DMS153 treated with DMSO at 0.1 percent for 48 hours (cell line): ENCODE results near the gene TRIM46.
"Not testable (repeated sequence)": the region's sequence is repeated elsewhere in the genome, so short reads cannot be mapped to it uniquely, and the experiment has no call there.

Experiments
- DNase-seq: peaks from one replicate; lab custom pipeline; 2025; ENCODE audit not compliant: unreplicated experiment; lab: John Stamatoyannopoulos, UW

TRIM46 gene

GRCh38 chr1:155186067-155186793 is 12.6 kb downstream of the TRIM46 start:
- peak; percentile 38 for DNase-seq

- DNase-seq, result no peak
Observed at GRCh38 chr1:155186794-155187455, 13.3 kb downstream of the TRIM46 start.

GRCh38 chr1:155187456-155187891 is 13.8 kb downstream of the TRIM46 start:
- no peak for DNase-seq

GRCh38 chr1:155188268-155188667 is 14.6 kb downstream of the TRIM46 start:
- DNase-seq, result no peak

GRCh38 chr1:155189926-155190325 is 16.3 kb downstream of the TRIM46 start:
- not testable (repeated sequence) for DNase-seq

GRCh38 chr1:155191904-155192303 is 18.3 kb downstream of the TRIM46 start:
- DNase-seq, result no peak

- DNase-seq, result peak; percentile 70
Observed at GRCh38 chr1:155192346-155193274, 19.0 kb downstream of the TRIM46 start.

- DNase-seq, result peak; percentile 85
Observed at GRCh38 chr1:155193275-155193990, 19.8 kb downstream of the TRIM46 start.

- not testable (repeated sequence) for DNase-seq
Observed at GRCh38 chr1:155193991-155194240, 20.3 kb downstream of the TRIM46 start.

- DNase-seq, result no peak
Observed at GRCh38 chr1:155195201-155196102, 21.8 kb downstream of the TRIM46 start.

GRCh38 chr1:155196103-155196892 is 22.6 kb downstream of the TRIM46 start:
- no peak for DNase-seq

- no peak for DNase-seq
Observed at GRCh38 chr1:155196893-155197638, 23.4 kb downstream of the TRIM46 start.

GRCh38 chr1:155197901-155198546 is 24.4 kb downstream of the TRIM46 start:
- no peak for DNase-seq

- DNase-seq, result no peak
Observed at GRCh38 chr1:155198547-155198906, 24.9 kb downstream of the TRIM46 start.

- DNase-seq, result no peak
Observed at GRCh38 chr1:155199792-155200191, 26.1 kb downstream of the TRIM46 start.

GRCh38 chr1:155200920-155201319 is 27.3 kb downstream of the TRIM46 start:
- DNase-seq, result no peak

- no peak for DNase-seq
Observed at GRCh38 chr1:155202198-155202597, 28.5 kb downstream of the TRIM46 start.
